Measurements from ENCODE around the gene NLRP12. TPM values are rescaled to one million over a fixed set of nuclear protein-coding genes. Genes with fewer than 3 reads are reported as not detected.
"Not testable (repeated sequence)": the region's sequence is repeated elsewhere in the genome, so short reads cannot be mapped to it uniquely, and the experiment has no call there.

Gene NLRP12

DNA sequence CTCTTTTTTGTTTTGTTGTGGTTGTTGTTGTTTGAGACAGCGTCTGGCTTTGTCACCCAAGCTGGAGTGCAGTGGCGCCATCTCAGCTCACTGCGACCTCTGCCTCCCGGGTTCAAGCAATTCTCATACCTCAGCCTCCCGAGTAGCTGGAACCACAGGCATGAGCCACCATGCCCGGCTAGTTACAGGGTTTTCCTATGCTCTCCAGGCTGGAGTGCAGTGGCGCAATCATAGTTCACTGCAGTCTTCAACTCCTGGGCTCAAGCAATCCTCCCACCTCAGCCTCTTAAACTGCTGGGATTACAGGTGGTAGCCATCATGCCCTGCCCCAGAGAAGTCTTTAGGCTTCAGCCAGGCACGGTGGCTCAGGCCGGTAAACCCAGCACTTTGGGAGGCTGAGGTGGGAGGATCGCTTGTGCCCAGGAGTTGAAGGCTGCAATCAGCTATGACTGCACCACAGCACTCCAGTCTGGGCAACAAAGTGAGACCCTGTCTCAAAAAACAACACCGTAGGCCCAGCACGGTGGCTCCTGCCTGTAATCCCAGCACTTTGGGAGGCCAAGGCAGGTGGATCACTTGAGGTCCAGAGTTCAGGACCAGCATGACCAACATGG is 54.3 kb downstream of the NLRP12 start:
- H3K4ac ChIP-seq (ENCODE audit: low read length) = not testable (repeated sequence)

DNA sequence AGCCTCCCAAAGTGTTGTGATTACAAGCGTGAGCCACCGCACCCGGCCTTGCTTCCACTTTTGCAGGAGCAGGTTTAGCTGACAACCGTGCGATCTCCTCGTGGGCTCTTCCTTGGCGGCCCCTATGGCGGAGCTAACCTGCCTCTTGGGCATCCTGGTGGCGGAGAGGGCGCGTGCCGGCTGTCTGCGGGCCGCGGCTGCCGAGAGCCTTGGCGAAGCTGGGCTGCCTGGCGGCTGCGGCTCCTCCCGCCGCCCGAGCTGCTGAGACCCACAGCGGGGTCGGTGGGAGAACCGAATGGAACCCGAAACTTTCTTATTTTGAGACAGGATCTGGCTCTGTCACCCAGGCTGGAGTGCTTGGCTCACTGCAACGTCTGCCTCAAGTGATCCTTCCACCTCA is 55.7 kb downstream of the NLRP12 start:
- Histone ChIP-seq H3K23ac (ENCODE audit: low read depth, low read length, poor library complexity) (no peak overlapping the region), H3K9me3 (replicated peaks in 1 of 2; ENCODE audit: control insufficient read depth in 2 of 2, insufficient read depth in 1 of 2, low read depth in 1 of 2, low read length in 2 of 2) (no peaks in the 10 kb centered on the region), H2AFZ (ENCODE audit: low read length) (no peak overlapping the region), H2BK120ac (ENCODE audit: low read depth, low read length) (no peak overlapping the region), H2BK5ac (ENCODE audit: low read length) (no peak overlapping the region), H3K36me3 (replicated peaks in 1 of 2; ENCODE audit: control insufficient read depth in 2 of 2, insufficient read depth in 2 of 2, low read length in 2 of 2) (no peaks in the 10 kb centered on the region), H2AK5ac (ENCODE audit: low read depth, low read length) (no peak overlapping the region), H3K79me1 (ENCODE audit: low read depth, low read length) (no peaks in the 10 kb centered on the region), H4K91ac (ENCODE audit: low read depth, low read length, poor library complexity) (no peak overlapping the region), H3K27ac (replicated peaks; ENCODE audit: low read length) (no peak overlapping the region), H3K4ac (ENCODE audit: low read length) (no peak overlapping the region), H4K8ac (ENCODE audit: low read depth, low read length) (no peak overlapping the region), H3K18ac (ENCODE audit: low read length) (peak overlapping the region; percentile 48), H3K4me3 (ENCODE audit: low read length in 2 of 2) (no peak overlapping the region), H2BK15ac (ENCODE audit: low read length) (no peak overlapping the region), H2BK12ac (ENCODE audit: low read length) (no peak overlapping the region), H3K4me2 (ENCODE audit: insufficient read depth, low read length, poor library complexity, severe bottlenecking) (no peak overlapping the region), H3K14ac (ENCODE audit: low read length) (no peak overlapping the region), H3K9ac (ENCODE audit: low read depth, low read length, poor library complexity) (no peak overlapping the region), H3K4me1 (ENCODE audit: control insufficient read depth in 2 of 2, insufficient read depth in 1 of 2, low read depth in 1 of 2, low read length in 2 of 2) (no peaks in the 10 kb centered on the region), H3K27me3 (ENCODE audit: control insufficient read depth in 3 of 3, insufficient read depth in 3 of 3, low read depth in 1 of 3, low read length in 3 of 3) (no peaks in the 10 kb centered on the region)
- no CpG with 5 or more reads among the region's 27 CpGs for WGBS, 2 donors (ENCODE audit: extremely low coverage in 2 of 2, insufficient read length in 2 of 2, insufficient replicate concordance in 1 of 2)
- no peak for DNase-seq (ENCODE audit: low spot score)

More for the DNA sequence above, 54.3 kb downstream of the NLRP12 start:
- H2AFZ ChIP-seq (ENCODE audit: low read length); H3K14ac ChIP-seq (ENCODE audit: low read length); H2BK120ac ChIP-seq (ENCODE audit: low read depth, low read length); H2BK5ac ChIP-seq (ENCODE audit: low read length); H3K18ac ChIP-seq (ENCODE audit: low read length); DNase-seq (ENCODE audit: low spot score); H3K27ac ChIP-seq (replicated peaks; ENCODE audit: low read length); H3K27me3 ChIP-seq (ENCODE audit: control insufficient read depth in 3 of 3, insufficient read depth in 3 of 3, low read depth in 1 of 3, low read length in 3 of 3); H2BK12ac ChIP-seq (ENCODE audit: low read length); H3K9ac ChIP-seq (ENCODE audit: low read depth, low read length, poor library complexity); H4K8ac ChIP-seq (ENCODE audit: low read depth, low read length); H3K4me1 ChIP-seq (ENCODE audit: control insufficient read depth in 2 of 2, insufficient read depth in 1 of 2, low read depth in 1 of 2, low read length in 2 of 2); H2BK15ac ChIP-seq (ENCODE audit: low read length); H3K9me3 ChIP-seq (replicated peaks in 1 of 2; ENCODE audit: control insufficient read depth in 2 of 2, insufficient read depth in 1 of 2, low read depth in 1 of 2, low read length in 2 of 2); H2AK5ac ChIP-seq (ENCODE audit: low read depth, low read length); H3K36me3 ChIP-seq (replicated peaks in 1 of 2; ENCODE audit: control insufficient read depth in 2 of 2, insufficient read depth in 2 of 2, low read length in 2 of 2); H3K4me3 ChIP-seq (ENCODE audit: low read length in 2 of 2); H3K79me1 ChIP-seq (ENCODE audit: low read depth, low read length); H3K4me2 ChIP-seq (ENCODE audit: insufficient read depth, low read length, poor library complexity, severe bottlenecking); H4K91ac ChIP-seq (ENCODE audit: low read depth, low read length, poor library complexity); H3K23ac ChIP-seq (ENCODE audit: low read depth, low read length, poor library complexity): not testable (repeated sequence)
- WGBS, 2 donors (ENCODE audit: extremely low coverage in 2 of 2, insufficient read length in 2 of 2, insufficient replicate concordance in 1 of 2) = no CpG with 5 or more reads among the region's 12 CpGs

DNA sequence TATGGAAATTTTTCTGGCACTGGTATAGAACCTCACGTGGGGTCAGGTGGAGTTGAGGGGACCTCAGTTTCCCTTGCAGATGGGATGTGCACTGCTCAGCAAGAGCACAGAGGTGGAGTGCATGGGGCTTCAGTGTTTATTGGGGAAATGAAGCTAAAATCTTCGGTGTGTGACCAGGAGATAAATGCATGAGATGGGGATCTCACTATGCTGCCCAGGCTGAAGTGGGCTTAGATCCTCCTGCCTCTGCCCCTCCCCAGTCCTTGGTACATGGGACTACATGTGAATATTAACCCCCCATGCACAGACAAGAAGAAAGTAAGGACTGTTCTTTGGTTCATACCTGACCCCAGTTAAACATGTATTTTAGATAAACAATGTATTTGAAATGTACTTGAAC is 65.1 kb downstream of the NLRP12 start:
- not testable (repeated sequence) for H3K23ac ChIP-seq (ENCODE audit: low read depth, low read length, poor library complexity); H3K4me2 ChIP-seq (ENCODE audit: insufficient read depth, low read length, poor library complexity, severe bottlenecking); H3K18ac ChIP-seq (ENCODE audit: low read length); H2AK5ac ChIP-seq (ENCODE audit: low read depth, low read length); H2BK15ac ChIP-seq (ENCODE audit: low read length); H4K91ac ChIP-seq (ENCODE audit: low read depth, low read length, poor library complexity); H3K4me1 ChIP-seq (ENCODE audit: control insufficient read depth in 2 of 2, insufficient read depth in 1 of 2, low read depth in 1 of 2, low read length in 2 of 2); H3K4me3 ChIP-seq (ENCODE audit: low read length in 2 of 2); H3K4ac ChIP-seq (ENCODE audit: low read length); H3K27ac ChIP-seq (replicated peaks; ENCODE audit: low read length); H3K9ac ChIP-seq (ENCODE audit: low read depth, low read length, poor library complexity); DNase-seq (ENCODE audit: low spot score); H4K8ac ChIP-seq (ENCODE audit: low read depth, low read length); H3K79me1 ChIP-seq (ENCODE audit: low read depth, low read length); H3K14ac ChIP-seq (ENCODE audit: low read length); H2BK120ac ChIP-seq (ENCODE audit: low read depth, low read length); H2BK5ac ChIP-seq (ENCODE audit: low read length); H3K9me3 ChIP-seq (replicated peaks in 1 of 2; ENCODE audit: control insufficient read depth in 2 of 2, insufficient read depth in 1 of 2, low read depth in 1 of 2, low read length in 2 of 2); H2AFZ ChIP-seq (ENCODE audit: low read length); H3K27me3 ChIP-seq (ENCODE audit: control insufficient read depth in 3 of 3, insufficient read depth in 3 of 3, low read depth in 1 of 3, low read length in 3 of 3); H2BK12ac ChIP-seq (ENCODE audit: low read length); H3K36me3 ChIP-seq (replicated peaks in 1 of 2; ENCODE audit: control insufficient read depth in 2 of 2, insufficient read depth in 2 of 2, low read length in 2 of 2)
- no CpG with 5 or more reads among the region's 2 CpGs for WGBS, 2 donors (ENCODE audit: extremely low coverage in 2 of 2, insufficient read length in 2 of 2, insufficient replicate concordance in 1 of 2)

Small RNAs within 50 kb of the gene (small RNA-seq; reads per million reads assigned to genes)
- gene AC008753.1 (ENCODE audit: insufficient read depth) = not detected
- not detected for gene MIR1283-2 (ENCODE audit: insufficient read depth)
- not detected for gene MIR371A (ENCODE audit: insufficient read depth)
- not detected for gene MIR372 (ENCODE audit: insufficient read depth)
- 89.5 reads per million, percentile 96 among the genes with 10 or more reads in this experiment for gene MIR373 (ENCODE audit: insufficient read depth)
- not detected for gene MIR516A1 (ENCODE audit: insufficient read depth)
- not detected for gene MIR516A2 (ENCODE audit: insufficient read depth)
- gene MIR519A1 (ENCODE audit: insufficient read depth) = not detected
- gene MIR521-1 (ENCODE audit: insufficient read depth) = not detected
- not detected for gene MIR527 (ENCODE audit: insufficient read depth)
- not detected for gene RNU6-1041P (ENCODE audit: insufficient read depth)
- not detected for gene RNU6-165P (ENCODE audit: insufficient read depth)
- not detected for gene RNU6-751P (ENCODE audit: insufficient read depth)
- not detected for gene RNU6-982P (ENCODE audit: insufficient read depth)

Measured in neuronal stem cell (in vitro differentiated cells).